ENCODE data around the gene NPBWR2. TPM values are rescaled to one million over a fixed set of nuclear protein-coding genes. Genes with fewer than 3 reads are reported as not detected.

Gene NPBWR2
- total RNA-seq, 1 donor from 2014 or later, result not detected

GRCh38 chr20:64083378-64083803 is 24.0 kb downstream of the NPBWR2 start:
- Mint-ChIP-seq H3K27ac (no peak overlapping the region), H3K27me3 (ENCODE audit: insufficient read depth, low read depth) (peaks cover 30% of the 10 kb centered on the region)

GRCh38 chr20:64082820-64083377 is 24.5 kb downstream of the NPBWR2 start:
- no peak overlapping the region for H3K27ac ChIP-seq
- peak overlapping the region; percentile 61 for H3K4me3 ChIP-seq
- peak overlapping the region; percentile 73 for H3K4me3 Mint-ChIP-seq
- no peak overlapping the region for H3K9ac ChIP-seq
- H3K27me3 ChIP-seq, result peaks cover 82% of the 10 kb centered on the region
- peaks cover 12% of the 10 kb centered on the region for H3K9me3 Mint-ChIP-seq
- H3K9me3 ChIP-seq (ENCODE audit: low read depth), result no peaks in the 10 kb centered on the region
- H3K79me2 ChIP-seq (ENCODE audit: low read depth), result no peaks in the 10 kb centered on the region
- H3K4me1 Mint-ChIP-seq, result peaks cover 41% of the 10 kb centered on the region
- peaks cover 19% of the 10 kb centered on the region for H4K20me1 ChIP-seq (ENCODE audit: low read depth)
- H3K27me3 Mint-ChIP-seq (ENCODE audit: insufficient read depth, low read depth), result peaks cover 25% of the 10 kb centered on the region
- no peaks in the 10 kb centered on the region for H3K36me3 Mint-ChIP-seq
- no peaks in the 10 kb centered on the region for H3K36me3 ChIP-seq
- H3F3A ChIP-seq (ENCODE audit: low read depth), result peaks cover 55% of the 10 kb centered on the region
- no peak for TF ChIP-seq CTCF (IDR thresholded peaks at IDR 0.05)
- TF ChIP-seq EZH2 (IDR thresholded peaks at IDR 0.05), result no peak
- TF ChIP-seq EZH2phosphoT487 (IDR thresholded peaks at IDR 0.05), result no peak
- peak overlapping the region; percentile 97 for H3K4me2 ChIP-seq
- no peak overlapping the region for H3K27ac Mint-ChIP-seq
- H3K4me1 ChIP-seq, result peaks cover 27% of the 10 kb centered on the region
- H2AFZ ChIP-seq (replicated peaks), result no peak overlapping the region
- no peak for DNase-seq (ENCODE audit: low spot score)

More at GRCh38 chr20:64083378-64083803, 24.0 kb downstream of the NPBWR2 start:
- no peak for TF ChIP-seq EZH2 (IDR thresholded peaks at IDR 0.05)
- TF ChIP-seq CTCF (IDR thresholded peaks at IDR 0.05), result peak; percentile 65
- Histone ChIP-seq H2AFZ (replicated peaks) (peak overlapping the region; percentile 84), H3K4me3 (peak overlapping the region; percentile 61), H4K20me1 (ENCODE audit: low read depth) (peaks cover 19% of the 10 kb centered on the region), H3K9ac (no peak overlapping the region), H3K27ac (no peak overlapping the region), H3F3A (ENCODE audit: low read depth) (peaks cover 54% of the 10 kb centered on the region), H3K79me2 (ENCODE audit: low read depth) (no peaks in the 10 kb centered on the region), H3K4me2 (peak overlapping the region; percentile 97), H3K36me3 (no peaks in the 10 kb centered on the region), H3K27me3 (peaks cover 87% of the 10 kb centered on the region), H3K9me3 (ENCODE audit: low read depth) (no peaks in the 10 kb centered on the region), H3K4me1 (peaks cover 27% of the 10 kb centered on the region)
- Mint-ChIP-seq H3K9me3 (peaks cover 15% of the 10 kb centered on the region), H3K4me3 (peak overlapping the region; percentile 73), H3K36me3 (no peaks in the 10 kb centered on the region), H3K4me1 (peaks cover 41% of the 10 kb centered on the region)
- DNase-seq (ENCODE audit: low spot score), result peak; percentile 94

- Mint-ChIP-seq H3K9me3 (peaks cover 9% of the 10 kb centered on the region), H3K27ac (no peak overlapping the region), H3K4me1 (peaks cover 41% of the 10 kb centered on the region), H3K4me3 (peak overlapping the region; percentile 73), H3K36me3 (no peaks in the 10 kb centered on the region), H3K27me3 (ENCODE audit: insufficient read depth, low read depth) (peaks cover 22% of the 10 kb centered on the region)
- Histone ChIP-seq H3K9me3 (ENCODE audit: low read depth) (no peaks in the 10 kb centered on the region), H3K4me1 (peaks cover 27% of the 10 kb centered on the region), H3K4me3 (no peak overlapping the region), H3K27me3 (peaks cover 78% of the 10 kb centered on the region), H3K79me2 (ENCODE audit: low read depth) (no peaks in the 10 kb centered on the region), H4K20me1 (ENCODE audit: low read depth) (peaks cover 19% of the 10 kb centered on the region), H2AFZ (replicated peaks) (no peak overlapping the region), H3K36me3 (no peaks in the 10 kb centered on the region), H3K27ac (no peak overlapping the region), H3K9ac (no peak overlapping the region), H3F3A (ENCODE audit: low read depth) (peaks cover 55% of the 10 kb centered on the region), H3K4me2 (peak overlapping the region; percentile 97)
- TF ChIP-seq EZH2phosphoT487 (IDR thresholded peaks at IDR 0.05), result peak; percentile 34
- TF ChIP-seq CTCF (IDR thresholded peaks at IDR 0.05), result no peak
- TF ChIP-seq EZH2 (IDR thresholded peaks at IDR 0.05), result peak; percentile 48
- peak; percentile 56 for DNase-seq (ENCODE audit: low spot score)
Observed at GRCh38 chr20:64082126-64082731, 25.1 kb downstream of the NPBWR2 start.
